H1 (cell line): ENCODE data around the gene DHRS13. TPM values are rescaled to one million over a fixed set of nuclear protein-coding genes. Genes with fewer than 3 reads are reported as not detected.
A peak's percentile ranks its signal among the peaks of the same experiment; 100 is the strongest.

Experiments
- CTCF ChIA-PET: fragments of 300-600 bp; sonication (Branson Sonifier 250); formaldehyde crosslinking; loops from one replicate; lab custom pipeline; 2021; ENCODE audit not compliant: partially characterized antibody; lab: Charles Lee
- POLR2A ChIA-PET: fragments of 300-600 bp; sonication (Branson Sonifier 250); formaldehyde crosslinking; loops from one replicate; lab custom pipeline; 2021; ENCODE audit warnings: inconsistent platforms; ENCODE audit not compliant: partially characterized antibody; lab: Charles Lee
- DNase-seq, 2 experiments: peaks; one replicate each; pipeline versions ENCODE4 v3.0.0 to v3.0.0-alpha.2; 2010 to 2022; ENCODE audit warnings: low spot score in 2 of 2, low read depth in 1 of 2, mixed read lengths in 1 of 2
- FAIRE-seq: peaks from 2 replicates; lab custom pipeline; 2011; peaks lifted over from hg19 to GRCh38; lab: Jason Lieb, UNC
- H2AFZ ChIP-seq: 2 replicates; pipeline ENCODE4 v1.8.1; 2012; ENCODE audit warnings: low read length, inconsistent platforms
- H2AK5ac ChIP-seq: 2 replicates; pipeline ENCODE4 v1.6.1; 2013; ENCODE audit warnings: low read depth, low read length
- H2BK120ac ChIP-seq: replicated peaks from 2 replicates; pipeline ENCODE3; 2013; ENCODE audit warnings: low read depth, low read length, inconsistent platforms
- H2BK12ac ChIP-seq: 2 replicates; pipeline ENCODE4 v1.6.1; 2013; ENCODE audit warnings: low read depth, low read length
- H2BK15ac ChIP-seq: 2 replicates; pipeline ENCODE4 v1.6.1; 2013; ENCODE audit warnings: low read length
- H2BK20ac ChIP-seq: 2 replicates; pipeline ENCODE4 v1.6.1; 2013; ENCODE audit warnings: low read length
- H2BK5ac ChIP-seq: 2 replicates; pipeline ENCODE4 v1.6.1; 2013; ENCODE audit warnings: low read depth, low read length
- H3K14ac ChIP-seq: 2 replicates; pipeline ENCODE4 v1.6.1; 2013; ENCODE audit warnings: inconsistent platforms; ENCODE audit not compliant: insufficient read length
- H3K18ac ChIP-seq: 2 replicates; pipeline ENCODE4 v1.6.1; 2013; ENCODE audit warnings: low read length; ENCODE audit errors: extremely low read depth
- H3K23ac ChIP-seq: 2 replicates; pipeline ENCODE4 v1.6.1; 2013; ENCODE audit warnings: inconsistent platforms; ENCODE audit not compliant: insufficient read length
- H3K23me2 ChIP-seq: 2 replicates; pipeline ENCODE4 v1.6.1; 2013; ENCODE audit warnings: low read depth, low read length
- H3K27ac ChIP-seq: 2 replicates; pipeline ENCODE4 v1.6.1; 2011; ENCODE audit warnings: low read depth, low read length, inconsistent platforms
- H3K27me3 ChIP-seq, 4 experiments: replicated peaks in 1 of 4; 1 replicate in 1 of 4; 2 replicates in 3 of 4; pipeline versions ENCODE4 v1.6.1 to v1.8.1; 2011 to 2013; ENCODE audit warnings: low read length in 3 of 4, mild to moderate bottlenecking in 3 of 4, inconsistent platforms in 2 of 4, mixed read lengths in 2 of 4, moderate library complexity in 1 of 4; ENCODE audit not compliant: control insufficient read depth in 3 of 4, insufficient read depth in 3 of 4; ENCODE audit errors: extremely low read depth in 1 of 4
- H3K36me3 ChIP-seq, 4 experiments: 2 replicates each; pipeline versions ENCODE4 v1.6.1 to v1.8.1; 2011 to 2013; ENCODE audit warnings: mild to moderate bottlenecking in 4 of 4, low read length in 3 of 4, moderate library complexity in 2 of 4, control low read depth in 1 of 4, inconsistent platforms in 1 of 4; ENCODE audit not compliant: insufficient read depth in 4 of 4, control insufficient read depth in 2 of 4
- H3K4ac ChIP-seq: replicated peaks from 2 replicates; pipeline ENCODE3; 2013; ENCODE audit warnings: low read length, low read depth, mixed read lengths, inconsistent platforms; ENCODE audit not compliant: insufficient read length
- H3K4me1 ChIP-seq, 4 experiments: replicated peaks in 1 of 4; 1 replicate in 1 of 4; 2 replicates in 3 of 4; pipeline versions ENCODE4 v1.6.1 to v1.8.1; 2011 to 2013; ENCODE audit warnings: low read length in 3 of 4, inconsistent platforms in 2 of 4, mixed read lengths in 1 of 4; ENCODE audit not compliant: insufficient read depth in 4 of 4, control insufficient read depth in 3 of 4
- H3K4me2 ChIP-seq, 2 experiments: 2 replicates each; pipeline versions ENCODE4 v1.6.1 to v1.8.1; 2011 to 2013; ENCODE audit warnings: low read depth in 2 of 2, low read length in 2 of 2, control low read depth in 1 of 2, inconsistent platforms in 1 of 2, mild to moderate bottlenecking in 1 of 2; ENCODE audit not compliant: insufficient read depth in 1 of 2
- H3K4me3 ChIP-seq, 4 experiments: fragments of 200-600, 300-600 bp in 1 of 4; sonication (generic), shearing (Covaris generic), sonication (Bioruptor Twin) in 1 of 4; 2 replicates each; pipeline versions ENCODE4 v1.5.1 to v1.8.1; 2011 to 2016; ENCODE audit warnings: low read length in 4 of 4, low read depth in 3 of 4, control low read depth in 2 of 4, inconsistent platforms in 2 of 4, mild to moderate bottlenecking in 2 of 4, mixed read lengths in 1 of 4, moderate library complexity in 1 of 4; ENCODE audit not compliant: insufficient read depth in 2 of 4; ENCODE audit errors: extremely low read depth in 1 of 4
- H3K56ac ChIP-seq: replicated peaks from 2 replicates; pipeline ENCODE3; 2013; ENCODE audit warnings: low read depth, mild to moderate bottlenecking, mixed read lengths, low read length, inconsistent platforms; ENCODE audit not compliant: insufficient read length
- H3K79me1 ChIP-seq: 2 replicates; pipeline ENCODE4 v1.6.1; 2013; ENCODE audit warnings: low read depth, low read length, control low read depth
- H3K79me2 ChIP-seq, 2 experiments: 2 replicates each; pipeline versions ENCODE4 v1.6.1 to v1.8.1; 2012 to 2013; ENCODE audit warnings: low read length in 2 of 2, mild to moderate bottlenecking in 2 of 2, inconsistent platforms in 1 of 2; ENCODE audit not compliant: insufficient read depth in 2 of 2, control insufficient read depth in 1 of 2
- H3K9ac ChIP-seq, 4 experiments: replicated peaks in 1 of 4; 1 replicate in 1 of 4; 2 replicates in 3 of 4; pipeline versions ENCODE4 v1.6.1 to v1.8.1; 2011 to 2013; ENCODE audit warnings: low read depth in 3 of 4, low read length in 3 of 4, control low read depth in 2 of 4, mild to moderate bottlenecking in 2 of 4, moderate library complexity in 2 of 4, inconsistent platforms in 1 of 4; ENCODE audit errors: extremely low read depth in 1 of 4
- H3K9me3 ChIP-seq, 2 experiments: 2 replicates each; pipeline versions ENCODE4 v1.6.1 to v1.8.1; 2012 to 2013; ENCODE audit warnings: mild to moderate bottlenecking in 2 of 2, moderate library complexity in 2 of 2, control low read depth in 1 of 2, inconsistent platforms in 1 of 2, low read depth in 1 of 2, low read length in 1 of 2, mixed read lengths in 1 of 2; ENCODE audit not compliant: insufficient read depth in 2 of 2
- H4K20me1 ChIP-seq, 2 experiments: replicated peaks in 1 of 2; 2 replicates each; pipeline versions ENCODE3 to v1.8.1; 2011 to 2013; ENCODE audit warnings: inconsistent platforms in 2 of 2, low read length in 2 of 2, mild to moderate bottlenecking in 1 of 2; ENCODE audit not compliant: insufficient read depth in 2 of 2, control insufficient read depth in 1 of 2
- H4K5ac ChIP-seq: 2 replicates; pipeline ENCODE4 v1.6.1; 2013; ENCODE audit warnings: low read length, low read depth, mixed read lengths, inconsistent platforms; ENCODE audit not compliant: insufficient read length
- H4K8ac ChIP-seq: 2 replicates; pipeline ENCODE4 v1.8.0; 2013; ENCODE audit warnings: mild to moderate bottlenecking, moderate library complexity, low read length, inconsistent platforms; ENCODE audit not compliant: insufficient read depth; ENCODE audit errors: extremely low read depth
- H4K91ac ChIP-seq: replicated peaks from 2 replicates; pipeline ENCODE3; 2013; ENCODE audit warnings: low read length, mixed read lengths, inconsistent platforms; ENCODE audit not compliant: insufficient read length
- ASH2L ChIP-seq: fragments of 200-600, 300-600 bp; sonication (generic); IDR thresholded peaks from one replicate; pipeline ENCODE4 v1.7.1; 2017; ENCODE audit warnings: low read length
- SRF ChIP-seq: IDR thresholded peaks from 2 replicates; pipeline ENCODE4 v1.6.1; 2011; ENCODE audit warnings: mild to moderate bottlenecking, low read depth, low read length, moderate library complexity
- WGBS, 2 experiments: shearing (Covaris generic) in 1 of 2; methylation state at CpG; one replicate each; pipeline versions ENCODE4 v1.1.6 to v1.1.7; 2013 to 2015; ENCODE audit warnings: low lambda C conversion rate in 2 of 2, mixed read lengths in 2 of 2, inconsistent platforms in 1 of 2, low coverage in 1 of 2, missing lambda C conversion rate in 1 of 2; ENCODE audit not compliant: insufficient replicate concordance in 2 of 2, insufficient coverage in 1 of 2, insufficient read length in 1 of 2; ENCODE audit errors: extremely low coverage in 1 of 2, missing lambda C conversion rate in 1 of 2; 5-methylcytosine and 5-hydroxymethylcytosine counted together
- polyA plus RNA-seq, 7 experiments: library from polyadenylated mRNA; depleted of rRNA in 3 of 7; stranded (reverse) in 5 of 7; unstranded in 2 of 7; fragments of >200 nt in 5 of 7; fragments of 200-250 nt in 2 of 7; gene quantifications; 1 replicate in 5 of 7; 2 replicates in 1 of 7; 4 replicates in 1 of 7; pipeline versions ENCODE4 v1.2.1 to v1.2.3, GENCODE V29; 2011 to 2013; ENCODE audit warnings: missing spikeins in 2 of 7, mixed read lengths in 2 of 7
- total RNA-seq: library from RNA; stranded (reverse); fragmentation: NEBNext Ultra II Directional; extraction: Animal tissue kit (Norgen Biotek cat#: 25700); gene quantifications from 2 replicates; pipeline ENCODE4 v1.2.1, GENCODE V29; 2021

Gene DHRS13
- total and polyA plus RNA-seq, 2 of the 8 experiments (the other 6 are each of a cell fraction or from before 2014, with no cell fraction given): 23.7 to 30.0 TPM

GRCh38 chr17:28948873-28949184 lies 46.0 kb upstream of the DHRS13 start:
- POLR2A ChIA-PET: interaction anchor here (1.0 to 6.3 kb wide), 14 partner anchors 8 to 237 kb away, joined by 3 to 73 read pairs (median 12); partner anchors contain the start of genes DHRS13, FLOT2, NEK8 and PROCA1
- Histone ChIP-seq H3K4me1 (peaks cover 8 to 18% (median 9%) of the 10 kb centered on the region in 4 experiments; a peak in 5 of 7 replicates), H4K20me1 (peaks cover 6 to 10% of the 10 kb centered on the region in 2 experiments), H2BK120ac (no peak overlapping the region), H2AFZ (no peak overlapping the region), H4K8ac (no peak overlapping the region), H3K4ac (no peak overlapping the region), H2BK15ac (peak overlapping the region; percentile 9; the same call in 1 of the 2 replicates), H2BK12ac (no peak overlapping the region), H3K9ac (peak overlapping the region; percentile 39 to 84 (median 64)), H4K5ac (peak overlapping the region; percentile 78), H2BK5ac (peak overlapping the region; percentile 63), H3K79me2 (peaks cover 51 to 70% of the 10 kb centered on the region in 2 experiments), H3K56ac (no peak overlapping the region), H3K23ac (no peak overlapping the region), H3K27me3 (no peaks in the 10 kb centered on the region), H3K79me1 (no peaks in the 10 kb centered on the region; the same call in none of the 2 replicates), H2AK5ac (no peak overlapping the region), H3K23me2 (peaks cover 9% of the 10 kb centered on the region), H4K91ac (no peak overlapping the region), H3K18ac (peak overlapping the region; percentile 9), H2BK20ac (no peak overlapping the region), H3K36me3 (peaks cover 0 to 20% (median under 1%) of the 10 kb centered on the region in 4 experiments; a peak in 3 of 8 replicates), H3K9me3 (no peaks in the 10 kb centered on the region), H3K4me2 (peak overlapping the region; percentile 86 to 89), H3K4me3 (peak overlapping the region; percentile 68 to 97 (median 94)), H3K27ac (peak overlapping the region; percentile 76), H3K14ac (no peak overlapping the region)
- WGBS, 2 experiments: 9% methylated on average over 11 of the region's 15 CpGs; no CpG with 5 or more reads in 1 of the 2 experiments
- DNase-seq (no peak), FAIRE-seq (no peak)
- TF ChIP-seq ASH2L (peak; percentile 98), SRF (no peak)
- CTCF ChIA-PET: interaction anchor here (0.8 to 2.9 kb wide), 8 partner anchors 9 to 185 kb away, joined by 4 to 10 read pairs (median 4); partner anchors contain the start of gene DHRS13
